NCI-H2081 (cell line): ENCODE data around the gene TMEM145.

Experiments used
- DNase-seq, 2 experiments: peaks; one replicate each; lab custom pipeline; 2025; lab: John Stamatoyannopoulos, UW

TMEM145 gene

GRCh38 chr19:42277821-42278451, 35.2 kb upstream of the TMEM145 start:
- DNase-seq = peak; percentile 39 to 73

- no peak for DNase-seq
These were observed 34.5 kb upstream of the TMEM145 start for GRCh38 chr19:42278452-42279154.

DNA sequence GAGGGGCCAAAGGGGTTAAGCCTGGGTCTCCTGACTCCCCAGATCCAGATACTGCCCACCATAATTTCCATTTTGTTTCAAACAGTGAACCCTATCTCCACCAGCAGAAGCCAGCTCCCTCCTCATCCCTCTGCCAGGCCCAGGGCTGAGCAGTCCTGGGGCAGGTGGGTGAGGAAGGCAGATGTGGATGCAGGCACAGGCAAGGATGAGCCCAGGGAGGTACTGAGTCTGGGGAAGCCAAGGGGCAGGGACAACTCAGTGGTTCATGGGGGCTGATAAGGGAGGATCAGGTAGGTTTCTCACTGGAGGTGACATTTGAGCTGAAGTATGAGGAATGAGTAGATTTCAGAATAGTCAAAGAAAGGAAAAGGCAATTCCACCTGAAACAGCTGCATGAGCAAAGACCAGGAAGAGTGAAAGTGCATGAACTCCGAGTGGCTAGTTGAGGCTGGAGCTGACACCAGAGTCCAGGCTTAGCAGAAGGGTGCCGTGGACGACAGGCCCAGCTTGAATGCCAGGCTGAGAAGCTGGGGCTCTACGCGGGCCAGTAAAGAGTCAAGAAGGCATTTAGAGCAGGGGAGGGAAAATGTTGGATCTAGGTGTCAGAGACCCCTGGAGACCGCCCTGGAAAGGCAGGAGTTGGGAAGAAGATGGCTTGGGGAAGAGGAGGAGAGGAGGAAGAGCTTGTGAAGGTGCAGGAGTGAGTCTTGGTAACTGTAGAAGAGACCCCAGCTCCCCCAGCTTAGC, 33.8 kb upstream of the TMEM145 start:
- DNase-seq = no peak

DNA sequence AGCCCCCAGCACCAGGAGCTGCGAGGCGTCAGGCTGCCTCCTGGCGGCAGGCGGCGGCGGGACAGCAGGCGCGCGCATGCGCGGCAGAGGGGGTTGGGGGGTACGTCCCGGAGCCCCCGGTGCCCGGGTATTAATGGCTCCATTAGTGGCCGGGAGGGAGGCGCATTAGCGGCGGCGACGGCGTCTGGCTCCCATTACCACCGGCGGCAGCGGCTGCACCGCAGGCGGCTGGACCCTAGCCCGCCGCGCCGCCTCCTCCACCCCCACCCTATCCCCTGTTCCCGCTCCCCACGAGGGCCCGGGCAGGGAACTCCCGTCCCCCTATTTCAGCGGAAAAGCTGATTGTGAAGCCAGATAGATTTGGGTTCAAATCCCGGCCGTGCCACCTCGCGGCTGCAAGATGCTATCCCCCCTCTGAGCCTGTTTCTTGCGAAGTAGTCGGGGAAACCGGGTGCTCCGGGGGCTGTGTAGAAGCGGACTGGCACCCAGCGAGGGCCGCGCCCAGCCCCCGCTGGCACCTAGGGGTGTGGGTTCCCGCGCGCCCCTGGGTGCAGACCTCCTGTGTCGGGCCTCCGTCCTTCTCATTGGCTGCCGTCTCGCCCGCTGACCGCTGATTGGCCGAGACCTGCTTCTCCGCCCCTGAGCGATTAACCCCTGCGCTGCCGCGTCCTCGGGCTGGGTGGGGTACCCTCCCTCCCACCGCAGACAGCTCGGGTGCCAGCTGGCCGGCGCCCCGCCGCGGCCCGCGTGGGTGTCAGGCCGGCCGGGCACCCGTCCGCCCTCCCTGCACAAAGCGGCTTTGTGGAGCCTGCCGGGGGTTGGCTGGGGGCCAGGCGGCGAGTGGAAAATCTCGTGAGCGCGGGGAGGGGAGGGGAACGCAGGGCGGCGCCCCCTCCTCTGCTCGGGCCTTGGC, 33.0 kb upstream of the TMEM145 start:
- peak; percentile 94 to 97 for DNase-seq

- peak; percentile 74 to 84 for DNase-seq
These were observed 32.3 kb upstream of the TMEM145 start for GRCh38 chr19:42280815-42281145.

GRCh38 chr19:42281146-42281826, 31.8 kb upstream of the TMEM145 start:
- peak; percentile 84 to 91 for DNase-seq

- peak; percentile 70 to 86 for DNase-seq
These were observed 31.0 kb upstream of the TMEM145 start for GRCh38 chr19:42281827-42282762.

DNA sequence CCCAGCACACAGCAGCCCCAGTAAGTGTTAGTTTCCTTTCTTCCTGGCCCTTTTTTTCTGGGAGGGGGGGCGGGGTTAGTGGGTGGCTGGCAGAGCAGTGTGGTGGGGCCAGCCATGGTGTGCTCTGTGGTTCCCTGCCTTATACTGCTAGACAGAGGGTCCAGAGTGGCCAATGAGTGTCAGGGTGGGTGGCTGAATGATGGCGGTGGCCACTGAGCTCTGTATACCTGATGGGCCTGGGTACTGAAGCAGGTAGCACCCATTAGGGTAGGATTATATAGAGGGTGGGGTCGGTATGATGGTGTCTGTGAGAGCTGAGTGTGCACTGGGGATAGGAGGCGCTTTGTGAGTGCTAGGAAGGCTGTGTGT, 30.3 kb upstream of the TMEM145 start:
- peak in 1 of 2 experiments; percentile 23 for DNase-seq

DNA sequence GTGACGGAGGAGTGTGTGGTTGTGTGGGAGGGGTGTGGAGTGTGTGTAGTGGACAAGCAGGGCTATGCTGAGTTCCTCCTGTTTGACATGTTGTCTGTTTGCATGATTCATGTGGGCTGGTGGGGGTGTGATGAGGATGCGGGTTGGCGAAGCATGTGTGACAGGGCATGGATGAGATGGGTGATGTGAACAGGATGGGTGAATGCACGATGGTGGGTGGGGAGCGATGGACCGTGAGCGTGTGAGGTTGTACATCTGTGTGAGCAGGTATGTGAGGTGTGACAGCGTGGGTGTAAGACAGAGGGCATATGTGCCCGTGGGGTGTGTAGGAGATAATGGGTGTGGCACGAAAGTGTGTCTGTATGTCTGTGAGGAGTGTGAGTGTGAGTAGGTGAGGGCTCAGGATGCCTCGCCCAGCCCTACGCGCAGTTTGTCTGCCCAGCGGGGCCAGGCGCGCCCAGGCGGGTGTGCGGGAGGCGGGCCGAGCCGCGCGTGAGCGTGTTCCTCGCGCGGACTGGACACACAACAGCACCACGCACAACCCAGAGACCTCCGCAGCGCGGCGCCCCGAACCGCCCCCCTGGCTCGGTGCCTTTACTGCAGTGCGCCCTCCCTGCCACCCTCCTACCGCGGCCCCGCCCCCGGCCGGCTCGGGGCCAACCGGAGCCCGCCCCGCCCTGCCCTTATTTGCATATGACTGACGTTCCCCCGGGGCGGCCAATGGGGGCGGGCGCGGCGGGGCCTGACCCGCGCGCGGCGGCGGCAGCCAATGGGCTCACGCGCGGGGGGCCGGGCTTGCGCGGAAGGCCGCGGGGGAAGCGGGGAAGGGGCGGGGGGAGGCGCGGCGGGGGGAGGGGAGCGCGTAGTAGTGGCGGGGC, 29.7 kb upstream of the TMEM145 start:
- DNase-seq = peak; percentile 94 to 96

DNA sequence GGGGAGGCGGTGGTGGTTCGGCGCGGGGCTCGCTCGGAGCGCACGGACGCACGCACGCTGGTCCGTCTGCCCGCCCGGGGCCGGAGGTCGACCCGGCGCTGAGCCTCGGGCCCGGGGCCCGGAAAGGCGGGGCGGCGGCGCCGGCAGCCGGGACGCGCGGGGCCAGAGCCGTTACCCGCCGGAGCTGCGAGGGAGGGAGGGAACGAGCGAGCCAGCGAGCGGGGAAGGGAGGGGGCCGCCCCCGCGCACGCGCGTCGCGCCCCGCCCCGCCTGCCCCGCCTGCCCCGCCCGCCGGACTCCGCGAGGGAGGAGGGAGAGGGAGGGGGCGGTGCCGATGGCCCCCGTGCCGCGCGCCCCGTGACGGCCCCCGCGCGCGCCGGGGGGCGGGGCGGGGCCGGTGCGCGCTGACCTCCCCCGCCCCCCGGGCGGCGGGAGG, 29.0 kb upstream of the TMEM145 start:
- peak; percentile 72 to 80 for DNase-seq

- no peak for DNase-seq
These were observed 28.3 kb upstream of the TMEM145 start for GRCh38 chr19:42284591-42285341.

DNA sequence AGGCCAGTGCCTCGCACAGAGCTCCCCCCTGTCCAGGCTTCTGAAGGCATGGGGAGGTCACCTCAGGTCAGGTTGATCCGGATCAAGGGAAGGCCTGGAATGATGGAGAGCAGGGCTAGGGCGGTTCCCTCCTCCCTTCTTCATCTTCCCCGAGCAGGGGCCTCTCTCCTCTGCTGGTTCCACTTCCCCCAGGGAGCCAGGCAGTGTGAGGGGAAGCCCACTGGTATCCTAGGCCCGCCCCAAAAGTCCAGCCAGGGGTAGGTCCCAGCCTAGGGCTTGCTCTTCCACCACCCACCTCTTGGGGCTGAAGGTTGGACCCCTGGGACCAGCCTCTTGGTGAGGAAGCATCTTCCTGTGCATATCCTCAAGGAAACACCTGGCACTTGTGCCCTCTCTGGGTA, 27.6 kb upstream of the TMEM145 start:
- no peak for DNase-seq

GRCh38 chr19:42285988-42286348, 27.1 kb upstream of the TMEM145 start:
- no peak for DNase-seq

- DNase-seq = no peak
These were observed 26.6 kb upstream of the TMEM145 start for GRCh38 chr19:42286349-42287016.

- no peak for DNase-seq
These were observed 25.9 kb upstream of the TMEM145 start for GRCh38 chr19:42287017-42287826.

DNA sequence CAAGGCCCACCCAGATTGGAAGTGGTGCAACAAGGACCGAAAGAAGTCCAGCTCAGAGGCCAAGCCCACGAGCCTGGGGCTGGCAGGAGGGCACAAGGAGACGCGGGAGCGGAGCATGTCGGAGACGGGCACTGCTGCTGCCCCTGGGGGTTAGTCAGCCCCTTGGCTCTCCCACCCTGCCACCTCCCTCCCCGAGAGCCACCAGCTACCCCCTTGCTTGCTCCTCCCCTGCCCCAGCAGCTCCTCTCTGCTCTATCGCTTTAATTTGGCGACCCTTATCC, 25.3 kb upstream of the TMEM145 start:
- no peak for DNase-seq

- DNase-seq = no peak
These were observed 24.7 kb upstream of the TMEM145 start for GRCh38 chr19:42288387-42288786.
